ENCODE measurements around the gene THBD.

DNA sequence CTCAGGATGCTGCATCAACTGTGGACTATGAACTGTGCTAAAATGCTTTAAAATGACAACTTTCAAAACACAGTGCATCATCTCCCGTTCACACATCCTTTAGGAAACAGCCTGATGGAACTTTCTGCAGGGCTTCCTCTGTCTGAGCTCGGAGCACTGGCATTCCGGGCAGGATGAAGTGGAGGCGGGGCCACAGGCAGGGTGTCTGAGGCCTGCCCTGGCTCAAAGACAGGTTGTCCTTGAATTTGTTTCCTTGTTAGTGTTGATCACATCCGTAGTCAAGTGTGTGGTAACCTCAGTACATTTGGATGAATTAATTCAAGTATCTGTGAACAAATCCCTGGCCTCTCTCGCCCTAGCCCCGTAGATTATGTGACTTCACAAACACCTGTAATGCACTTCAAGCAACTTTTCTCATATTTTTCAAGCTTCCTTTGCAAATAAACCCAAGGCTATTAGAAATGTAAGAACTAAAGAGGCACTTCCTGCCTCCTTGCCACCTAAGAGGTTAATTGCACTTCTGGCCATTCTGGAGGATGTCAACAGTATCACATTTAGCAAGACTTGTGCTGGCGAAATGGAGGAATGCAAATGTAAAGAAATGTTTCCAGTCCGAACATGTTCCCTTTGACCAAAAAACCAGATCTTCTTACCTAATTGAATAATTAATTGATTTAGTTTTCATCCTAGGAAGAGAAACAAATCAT is 33.5 kb upstream of the THBD start:
- no peak for TF ChIP-seq EP300 (IDR thresholded peaks at IDR 0.05; ENCODE audit: borderline replicate concordance)
- TF ChIP-seq, protein P1, sequence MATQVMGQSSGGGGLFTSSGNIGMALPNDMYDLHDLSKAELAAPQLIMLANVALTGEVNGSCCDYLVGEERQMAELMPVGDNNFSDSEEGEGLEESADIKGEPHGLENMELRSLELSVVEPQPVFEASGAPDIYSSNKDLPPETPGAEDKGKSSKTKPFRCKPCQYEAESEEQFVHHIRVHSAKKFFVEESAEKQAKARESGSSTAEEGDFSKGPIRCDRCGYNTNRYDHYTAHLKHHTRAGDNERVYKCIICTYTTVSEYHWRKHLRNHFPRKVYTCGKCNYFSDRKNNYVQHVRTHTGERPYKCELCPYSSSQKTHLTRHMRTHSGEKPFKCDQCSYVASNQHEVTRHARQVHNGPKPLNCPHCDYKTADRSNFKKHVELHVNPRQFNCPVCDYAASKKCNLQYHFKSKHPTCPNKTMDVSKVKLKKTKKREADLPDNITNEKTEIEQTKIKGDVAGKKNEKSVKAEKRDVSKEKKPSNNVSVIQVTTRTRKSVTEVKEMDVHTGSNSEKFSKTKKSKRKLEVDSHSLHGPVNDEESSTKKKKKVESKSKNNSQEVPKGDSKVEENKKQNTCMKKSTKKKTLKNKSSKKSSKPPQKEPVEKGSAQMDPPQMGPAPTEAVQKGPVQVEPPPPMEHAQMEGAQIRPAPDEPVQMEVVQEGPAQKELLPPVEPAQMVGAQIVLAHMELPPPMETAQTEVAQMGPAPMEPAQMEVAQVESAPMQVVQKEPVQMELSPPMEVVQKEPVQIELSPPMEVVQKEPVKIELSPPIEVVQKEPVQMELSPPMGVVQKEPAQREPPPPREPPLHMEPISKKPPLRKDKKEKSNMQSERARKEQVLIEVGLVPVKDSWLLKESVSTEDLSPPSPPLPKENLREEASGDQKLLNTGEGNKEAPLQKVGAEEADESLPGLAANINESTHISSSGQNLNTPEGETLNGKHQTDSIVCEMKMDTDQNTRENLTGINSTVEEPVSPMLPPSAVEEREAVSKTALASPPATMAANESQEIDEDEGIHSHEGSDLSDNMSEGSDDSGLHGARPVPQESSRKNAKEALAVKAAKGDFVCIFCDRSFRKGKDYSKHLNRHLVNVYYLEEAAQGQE (IDR thresholded peaks at IDR 0.05; ENCODE audit: low read depth): no peak
- TF ChIP-seq RAD21 (IDR thresholded peaks at IDR 0.05; ENCODE audit: low read depth): no peak
- no peak for TF ChIP-seq EGR1 (IDR thresholded peaks at IDR 0.05)
- TF ChIP-seq, protein P2, sequence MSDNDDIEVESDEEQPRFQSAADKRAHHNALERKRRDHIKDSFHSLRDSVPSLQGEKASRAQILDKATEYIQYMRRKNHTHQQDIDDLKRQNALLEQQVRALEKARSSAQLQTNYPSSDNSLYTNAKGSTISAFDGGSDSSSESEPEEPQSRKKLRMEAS (IDR thresholded peaks at IDR 0.05): no peak
- TF ChIP-seq TAF1 (IDR thresholded peaks at IDR 0.05; ENCODE audit: low read depth): no peak
- no peak for TF ChIP-seq TEAD4 (IDR thresholded peaks at IDR 0.05)
- no peak for TF ChIP-seq CEBPB (IDR thresholded peaks at IDR 0.05)

All from Ishikawa (cell line).